Skeletal muscle satellite cell (primary cell): Measurements from ENCODE around the gene ERF.
"Not testable (repeated sequence)": the region's sequence is repeated elsewhere in the genome, so short reads cannot be mapped to it uniquely, and the experiment has no call there.

Experiments used
- H3K27me3 ChIP-seq: 2 replicates; pipeline ENCODE4 v1.7.0; 2013; ENCODE audit warnings: low read length; ENCODE audit not compliant: control insufficient read depth, insufficient read depth
- H3K36me3 ChIP-seq: 2 replicates; pipeline ENCODE4 v1.7.0; 2013; ENCODE audit warnings: mild to moderate bottlenecking, control low read depth, low read length; ENCODE audit not compliant: insufficient read depth
- H3K4me1 ChIP-seq: 2 replicates; pipeline ENCODE4 v1.7.0; 2013; ENCODE audit warnings: low read length; ENCODE audit not compliant: control insufficient read depth, insufficient read depth
- H3K4me2 ChIP-seq: 2 replicates; pipeline ENCODE4 v1.7.0; 2013; ENCODE audit warnings: mild to moderate bottlenecking, low read length
- H3K4me3 ChIP-seq: 2 replicates; pipeline ENCODE4 v1.7.0; 2013; ENCODE audit warnings: low read length
- H3K9ac ChIP-seq: 2 replicates; pipeline ENCODE4 v1.7.0; 2013; ENCODE audit warnings: mild to moderate bottlenecking, low read depth, low read length, moderate library complexity
- H3K9me3 ChIP-seq: replicated peaks from 2 replicates; pipeline ENCODE4 v1.7.0; 2013; ENCODE audit warnings: mild to moderate bottlenecking, control low read depth, low read length

Gene ERF

GRCh38 chr19:42271861-42272534, 17.1 kb upstream of the ERF start:
- Histone ChIP-seq H3K4me2 (no peak overlapping the region), H3K36me3 (peaks cover 31% of the 10 kb centered on the region), H3K4me1 (peaks cover 42% of the 10 kb centered on the region), H3K9me3 (no peaks in the 10 kb centered on the region), H3K27me3 (no peaks in the 10 kb centered on the region), H3K9ac (no peak overlapping the region), H3K4me3 (no peak overlapping the region)

GRCh38 chr19:42271045-42271419, 16.1 kb upstream of the ERF start:
- H3K4me2 ChIP-seq: peak overlapping the region; percentile 98
- peak overlapping the region; percentile 95 for H3K9ac ChIP-seq
- H3K27me3 ChIP-seq: no peaks in the 10 kb centered on the region
- H3K4me1 ChIP-seq: peaks cover 33% of the 10 kb centered on the region
- peak overlapping the region; percentile 81 for H3K4me3 ChIP-seq
- peaks cover 25% of the 10 kb centered on the region for H3K36me3 ChIP-seq
- H3K9me3 ChIP-seq: no peaks in the 10 kb centered on the region

DNA sequence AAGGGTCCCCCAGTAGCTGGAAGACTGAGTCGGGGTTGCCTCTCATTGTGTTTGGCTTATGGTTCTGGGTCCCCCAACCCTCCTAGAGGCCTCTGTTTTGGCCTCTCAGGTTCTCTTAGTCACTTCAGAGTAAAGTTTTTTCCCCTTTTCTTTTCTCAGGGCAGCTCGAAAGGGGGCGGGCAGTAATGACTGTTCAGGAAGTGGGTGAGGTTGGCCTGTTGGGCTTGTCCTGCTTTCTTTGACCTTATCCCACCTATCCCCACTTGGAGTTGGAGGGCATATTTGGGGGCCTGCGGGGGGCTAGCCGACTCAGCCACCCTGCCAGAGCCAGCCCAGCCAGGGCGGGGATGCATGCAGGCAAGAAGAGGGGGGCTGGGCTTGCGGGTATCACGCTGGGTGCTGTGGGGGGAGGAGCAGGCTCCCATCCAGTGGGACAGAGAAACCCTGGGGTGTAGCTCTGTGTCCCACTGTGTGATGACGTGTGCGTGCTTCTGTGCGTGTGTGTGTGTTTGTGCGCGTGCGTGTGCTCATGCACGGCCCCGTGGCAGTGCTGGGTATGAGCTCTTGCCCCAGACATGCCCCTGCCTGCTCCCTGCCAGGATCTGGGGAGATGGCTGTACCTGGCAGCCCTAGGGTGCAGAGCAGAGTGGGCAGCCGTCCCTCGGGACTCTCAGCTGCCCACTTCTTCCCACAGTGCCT, 15.6 kb upstream of the ERF start:
- peaks cover 25% of the 10 kb centered on the region for H3K36me3 ChIP-seq
- H3K27me3 ChIP-seq: no peaks in the 10 kb centered on the region
- peak overlapping the region; percentile 98 for H3K4me2 ChIP-seq
- H3K4me3 ChIP-seq: peak overlapping the region; percentile 81
- H3K9ac ChIP-seq: peak overlapping the region; percentile 95
- H3K4me1 ChIP-seq: peaks cover 31% of the 10 kb centered on the region
- no peaks in the 10 kb centered on the region for H3K9me3 ChIP-seq

DNA sequence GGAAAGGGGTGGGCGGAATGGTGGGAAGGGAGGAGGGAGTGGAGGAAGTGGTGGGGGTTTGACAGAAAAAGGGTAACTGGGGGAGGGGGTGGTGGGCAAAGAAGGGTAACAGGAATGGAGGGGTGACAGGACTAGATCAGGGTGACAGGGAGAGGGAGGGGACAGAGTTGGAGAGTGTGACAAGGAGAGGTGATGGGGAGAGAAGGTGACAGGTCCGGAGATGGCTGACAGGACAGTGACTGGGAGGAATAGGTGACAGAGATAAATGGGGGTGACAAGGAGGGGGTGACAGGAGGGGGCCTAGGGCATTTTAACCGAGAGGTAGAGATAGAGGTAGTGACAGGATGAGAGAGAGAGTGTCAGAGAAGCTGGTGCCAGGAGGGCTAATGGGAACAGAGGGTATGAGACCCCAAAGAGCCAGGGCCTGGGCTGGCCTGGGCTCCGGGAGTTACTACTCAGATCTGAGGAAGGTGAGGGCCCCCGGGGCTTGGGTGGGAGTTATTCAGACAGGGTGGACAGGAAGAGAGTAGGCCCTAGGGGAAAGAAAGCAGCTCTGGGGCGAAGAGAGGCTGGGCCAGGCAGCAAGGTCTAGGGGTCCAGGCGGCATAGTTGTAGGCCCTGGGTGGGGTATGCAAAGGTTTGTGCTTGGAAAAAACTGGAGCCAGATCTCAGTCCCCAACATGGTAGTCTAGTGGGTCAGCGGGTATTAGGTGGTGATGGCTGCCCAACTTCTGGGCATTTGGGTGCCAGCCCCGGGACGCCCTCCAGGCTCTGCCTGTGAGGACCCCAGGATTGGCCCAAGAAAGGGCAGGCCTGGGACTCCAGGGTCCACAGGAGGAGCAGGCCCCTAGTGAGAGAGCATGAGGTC, 14.8 kb upstream of the ERF start:
- H3K27me3 ChIP-seq: no peaks in the 10 kb centered on the region
- H3K4me2 ChIP-seq: peak overlapping the region; percentile 98
- H3K36me3 ChIP-seq: peaks cover 18% of the 10 kb centered on the region
- no peaks in the 10 kb centered on the region for H3K9me3 ChIP-seq
- peaks cover 24% of the 10 kb centered on the region for H3K4me1 ChIP-seq
- peak overlapping the region; percentile 81 for H3K4me3 ChIP-seq
- H3K9ac ChIP-seq: peak overlapping the region; percentile 95

DNA sequence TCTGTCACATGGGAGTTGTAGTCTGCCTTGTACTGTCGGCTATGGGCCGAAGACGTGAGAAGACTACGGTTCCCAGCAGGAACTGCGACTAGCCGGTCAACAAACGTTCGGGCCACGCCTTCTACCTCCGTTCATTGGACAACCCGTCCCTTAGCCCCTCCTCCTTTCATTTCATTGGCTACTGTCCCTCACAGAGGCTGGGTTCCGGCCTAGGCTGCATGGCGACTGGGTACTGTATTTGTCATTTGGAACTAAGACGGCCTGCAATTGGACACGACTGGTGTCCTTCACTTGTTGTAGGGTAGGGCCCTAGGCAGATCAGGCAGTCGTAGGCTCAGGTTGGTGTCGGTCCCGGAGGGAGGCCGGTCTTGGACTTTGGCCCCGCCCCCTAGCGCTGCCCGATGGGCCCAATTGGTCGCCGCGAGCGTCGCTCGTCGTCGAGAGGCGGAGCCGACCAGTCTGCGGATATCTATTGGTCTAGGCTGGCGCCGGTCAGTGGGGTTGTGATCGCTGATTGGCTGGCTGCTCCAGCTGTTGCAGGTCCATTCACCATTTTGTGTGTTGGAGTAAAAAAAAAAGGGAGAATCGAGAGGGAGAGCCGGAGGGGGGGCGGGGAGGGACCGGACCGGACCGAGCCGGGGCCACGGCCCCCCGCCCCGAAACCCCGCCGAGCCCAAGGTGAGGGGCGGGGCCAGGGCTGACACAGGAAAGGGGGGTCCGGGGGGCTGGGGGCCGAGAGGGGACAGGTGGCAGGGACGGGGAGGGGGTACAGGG, 14.0 kb upstream of the ERF start, which contains the start of gene CIC:
TSS of gene CIC (plus strand) at position 549 of the 774 bp plus-strand sequence. CDS start 2,532 bp downstream, outside the sequence.
- H3K4me3 ChIP-seq: peak within 1 kb of the TSS; percentile 90
- no peaks in the 10 kb centered on the region for H3K27me3 ChIP-seq
- H3K4me2 ChIP-seq: peak within 1 kb of the TSS; percentile 98
- no peaks in the 10 kb centered on the region for H3K9me3 ChIP-seq
- H3K4me1 ChIP-seq: peaks cover 23% of the 10 kb centered on the region
- H3K9ac ChIP-seq: peak within 1 kb of the TSS; percentile 95
- H3K36me3 ChIP-seq: peaks cover 9% of the 10 kb centered on the region

DNA sequence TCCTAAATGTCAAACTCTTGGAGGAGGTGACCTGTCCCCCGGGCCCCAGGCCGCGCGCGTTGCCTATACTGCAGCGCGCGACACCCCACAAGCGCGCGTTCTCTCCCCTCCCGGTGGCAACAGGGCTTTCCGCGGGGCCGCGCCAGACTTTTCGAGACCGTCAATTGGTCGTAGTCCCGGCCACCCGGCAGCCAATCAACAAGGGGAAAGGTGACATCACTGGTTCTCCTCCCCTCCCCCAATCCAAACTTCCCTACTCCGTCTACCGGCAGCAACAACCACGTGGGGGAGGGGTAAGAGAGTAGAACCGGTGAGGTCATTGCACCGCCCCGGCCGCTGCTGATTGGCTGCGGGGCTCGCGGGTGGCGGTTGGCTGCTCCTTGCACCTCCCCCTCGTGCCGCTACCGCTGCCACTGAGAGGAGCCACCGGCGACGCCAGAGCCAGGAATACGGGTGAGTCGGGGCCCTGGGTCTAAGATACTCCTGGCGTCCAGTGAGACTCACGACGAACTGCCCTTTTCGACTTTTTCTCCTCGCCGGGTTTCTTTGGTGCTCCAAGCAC, 13.3 kb upstream of the ERF start:
- Histone ChIP-seq H3K27me3 (no peaks in the 10 kb centered on the region), H3K4me3 (peak overlapping the region; percentile 90), H3K4me2 (peak overlapping the region; percentile 79), H3K4me1 (peaks cover 23% of the 10 kb centered on the region), H3K9me3 (no peaks in the 10 kb centered on the region), H3K9ac (peak overlapping the region; percentile 94), H3K36me3 (peaks cover 3% of the 10 kb centered on the region)

DNA sequence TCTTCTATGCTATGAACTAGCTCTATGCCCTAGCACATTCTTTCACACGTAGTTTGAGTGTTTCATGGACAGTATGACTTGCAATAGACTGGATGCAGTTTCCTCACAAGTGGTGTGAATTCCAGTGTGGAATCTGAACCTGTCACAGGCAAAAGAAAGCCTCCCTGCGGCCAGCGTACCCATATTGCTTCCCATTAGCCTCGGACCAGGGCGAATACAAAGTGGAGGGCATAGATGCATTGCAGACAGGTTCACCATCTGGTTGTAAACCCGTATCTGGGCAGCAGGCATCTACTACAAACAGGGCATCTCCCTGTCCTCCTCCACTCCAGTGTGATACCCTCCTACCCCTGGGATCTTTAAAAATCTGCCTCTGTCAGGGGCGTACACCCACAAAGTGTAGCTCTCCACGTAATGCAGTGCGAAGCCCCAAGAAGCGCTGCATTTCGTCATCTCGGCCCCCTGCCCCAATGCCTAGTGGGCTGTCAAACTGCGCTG, 12.8 kb upstream of the ERF start:
- no peaks in the 10 kb centered on the region for H3K36me3 ChIP-seq

DNA sequence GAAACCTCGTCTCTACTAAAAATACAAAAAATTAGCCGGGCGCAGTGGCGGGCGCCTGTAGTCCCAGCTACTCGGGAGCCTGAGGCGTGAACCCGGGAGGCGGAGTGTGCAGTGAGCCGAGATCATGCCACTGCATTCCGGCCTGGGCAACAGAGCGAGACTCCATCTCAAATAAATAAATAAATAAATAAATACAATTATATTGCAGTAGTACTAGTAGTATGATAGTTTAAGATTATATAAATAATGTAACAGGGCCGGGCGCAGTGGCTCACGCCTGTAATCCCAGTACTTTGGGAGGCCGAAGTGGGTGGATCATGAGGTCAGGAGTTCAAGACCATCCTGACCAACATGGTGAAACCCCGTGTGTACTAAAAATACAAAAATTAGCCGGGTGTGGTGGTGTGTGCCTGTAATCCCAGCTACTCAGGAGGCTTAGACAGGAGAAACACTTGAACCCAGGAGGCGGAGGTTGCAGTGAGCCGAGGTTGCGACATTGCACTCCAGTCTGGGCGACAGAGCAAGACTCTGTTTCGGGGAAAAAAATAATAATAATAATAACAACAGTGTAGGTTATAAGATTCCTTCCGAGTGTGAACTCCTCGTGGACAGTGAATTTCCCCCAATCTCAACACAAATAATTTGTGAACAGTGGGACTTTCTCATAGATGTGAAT, 12.1 kb upstream of the ERF start:
- H3K36me3 ChIP-seq, H3K9ac ChIP-seq, H3K27me3 ChIP-seq, H3K9me3 ChIP-seq, H3K4me3 ChIP-seq: not testable (repeated sequence)
- Histone ChIP-seq H3K4me2 (peak overlapping the region; percentile 79), H3K4me1 (peaks cover 23% of the 10 kb centered on the region)

More for the DNA sequence above, 12.8 kb upstream of the ERF start:
- peaks cover 23% of the 10 kb centered on the region for H3K4me1 ChIP-seq
- peak overlapping the region; percentile 90 for H3K4me3 ChIP-seq
- H3K27me3 ChIP-seq: no peaks in the 10 kb centered on the region
- no peaks in the 10 kb centered on the region for H3K9me3 ChIP-seq
- H3K9ac ChIP-seq: peak overlapping the region; percentile 94
- H3K4me2 ChIP-seq: peak overlapping the region; percentile 79

- H3K4me1 ChIP-seq: peaks cover 19% of the 10 kb centered on the region
- not testable (repeated sequence) for H3K4me3 ChIP-seq, H3K4me2 ChIP-seq, H3K9me3 ChIP-seq, H3K36me3 ChIP-seq, H3K9ac ChIP-seq, H3K27me3 ChIP-seq
Observed at GRCh38 chr19:42266105-42266504, 11.2 kb upstream of the ERF start.

DNA sequence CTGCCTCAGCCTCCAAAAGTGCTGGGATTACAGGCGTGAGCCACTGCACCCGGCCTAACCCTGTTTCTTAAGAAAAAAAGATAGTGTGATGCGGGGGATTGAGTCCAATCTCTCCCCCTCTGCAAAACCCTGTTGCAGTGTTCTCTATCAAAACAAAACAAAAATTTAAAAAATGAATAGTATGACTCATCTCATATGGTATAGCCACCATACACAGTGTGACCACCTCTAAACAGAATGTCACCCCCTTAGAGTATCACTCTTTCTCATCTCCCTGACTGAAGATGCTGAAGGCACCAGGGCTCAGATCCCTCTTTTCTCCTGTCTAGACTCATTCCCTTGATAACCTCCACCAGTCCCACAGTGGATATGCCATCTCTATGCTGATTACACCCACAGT, 6.8 kb upstream of the ERF start:
- Histone ChIP-seq H3K27me3 (no peaks in the 10 kb centered on the region), H3K4me1 (peaks cover 1% of the 10 kb centered on the region), H3K4me2 (no peak overlapping the region), H3K9ac (no peak overlapping the region), H3K36me3 (no peaks in the 10 kb centered on the region), H3K4me3 (no peak overlapping the region), H3K9me3 (no peaks in the 10 kb centered on the region)
